Immature natural killer cell (primary cell): ENCODE data around the gene SP1. TPM values are rescaled to one million over a fixed set of nuclear protein-coding genes. Genes with fewer than 3 reads are reported as not detected.
"Not testable (repeated sequence)": the region's sequence is repeated elsewhere in the genome, so short reads cannot be mapped to it uniquely, and the experiment has no call there.

Source experiments
- DNase-seq, 3 donors: peaks; one replicate each; pipeline ENCODE4 v3.0.0; 2022; ENCODE audit warnings: mixed read lengths in 1 of 3
- H3K27ac Mint-ChIP-seq, 6 donors: one replicate each; pipeline ENCODE4 v1.8.0; 2020; ENCODE audit warnings: mixed read lengths in 6 of 6, mild to moderate bottlenecking in 5 of 6, inconsistent platforms in 4 of 6, moderate library complexity in 3 of 6
- H3K27me3 Mint-ChIP-seq, 3 donors: one replicate each; pipeline ENCODE4 v1.8.0; 2020 to 2021; ENCODE audit warnings: low read depth in 3 of 3, mild to moderate bottlenecking in 3 of 3, mixed read lengths in 3 of 3, moderate library complexity in 3 of 3, inconsistent platforms in 1 of 3
- H3K36me3 Mint-ChIP-seq, 3 donors: one replicate each; pipeline ENCODE4 v1.8.0; 2020; ENCODE audit warnings: mixed read lengths in 3 of 3, inconsistent platforms in 2 of 3, mild to moderate bottlenecking in 2 of 3
- H3K4me1 Mint-ChIP-seq, 2 donors: one replicate each; pipeline ENCODE4 v1.8.0; 2020; ENCODE audit warnings: inconsistent platforms in 2 of 2, mild to moderate bottlenecking in 2 of 2, mixed read lengths in 2 of 2, moderate library complexity in 1 of 2
- H3K4me3 Mint-ChIP-seq, 5 donors: one replicate each; pipeline ENCODE4 v1.8.0; 2020; ENCODE audit warnings: mild to moderate bottlenecking in 5 of 5, mixed read lengths in 5 of 5, inconsistent platforms in 3 of 5, moderate library complexity in 3 of 5
- H3K9me3 Mint-ChIP-seq, 6 donors: one replicate each; pipeline ENCODE4 v1.8.0; 2020; ENCODE audit warnings: mild to moderate bottlenecking in 6 of 6, mixed read lengths in 6 of 6, inconsistent platforms in 4 of 6, moderate library complexity in 3 of 6
- polyA plus RNA-seq, 3 donors: library from polyadenylated mRNA; unstranded; fragments of 300-500 nt; fragmentation: Illumina TruSeq; gene quantifications; one replicate each; pipeline ENCODE4 v1.2.3, GENCODE V29; 2021

The SP1 gene
- polyA plus RNA-seq, 3 donors from 2014 or later: 3.4 to 12.2 (median 4.8) TPM

DNA sequence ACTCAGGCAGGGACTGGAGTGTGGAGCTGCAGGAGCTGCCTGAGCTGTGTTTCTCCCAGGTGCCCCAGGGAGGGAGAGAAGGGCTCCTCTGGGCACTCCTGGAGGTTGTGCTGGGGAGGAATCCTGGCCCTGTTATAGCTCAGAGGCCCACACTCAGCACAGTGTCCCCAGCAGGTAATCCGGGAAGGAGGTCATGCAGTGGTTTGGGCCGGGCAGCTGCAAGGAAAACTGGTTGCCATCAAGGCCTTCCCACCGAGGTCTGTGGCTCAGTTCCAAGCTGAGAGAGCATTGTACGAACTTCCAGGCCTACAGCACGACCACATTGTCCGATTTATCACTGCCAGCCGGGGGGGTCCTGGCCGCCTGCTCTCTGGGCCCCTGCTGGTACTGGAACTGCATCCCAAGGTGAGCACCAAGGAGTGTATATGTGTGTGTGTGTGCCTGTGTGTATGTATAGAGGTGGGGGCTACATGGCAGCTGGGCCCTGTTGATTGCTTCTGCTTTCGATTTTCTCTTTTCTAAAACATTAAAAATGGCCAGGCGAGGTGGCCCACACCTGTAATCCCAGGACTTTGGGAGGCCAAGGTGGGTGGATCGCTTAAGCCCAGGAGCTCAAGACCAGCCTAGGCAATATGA, 45.7 kb downstream of the SP1 start:
- H3K9me3 Mint-ChIP-seq: no peaks in the 10 kb centered on the region
- no peak overlapping the region for H3K4me3 Mint-ChIP-seq
- DNase-seq: no peak
- H3K36me3 Mint-ChIP-seq: no peaks in the 10 kb centered on the region
- H3K27me3 Mint-ChIP-seq: peaks cover 0 to 2% (median 0%) of the 10 kb centered on the region in 3 donors
- no peak overlapping the region for H3K27ac Mint-ChIP-seq
- H3K4me1 Mint-ChIP-seq: peaks cover 5 to 6% of the 10 kb centered on the region in 2 donors

DNA sequence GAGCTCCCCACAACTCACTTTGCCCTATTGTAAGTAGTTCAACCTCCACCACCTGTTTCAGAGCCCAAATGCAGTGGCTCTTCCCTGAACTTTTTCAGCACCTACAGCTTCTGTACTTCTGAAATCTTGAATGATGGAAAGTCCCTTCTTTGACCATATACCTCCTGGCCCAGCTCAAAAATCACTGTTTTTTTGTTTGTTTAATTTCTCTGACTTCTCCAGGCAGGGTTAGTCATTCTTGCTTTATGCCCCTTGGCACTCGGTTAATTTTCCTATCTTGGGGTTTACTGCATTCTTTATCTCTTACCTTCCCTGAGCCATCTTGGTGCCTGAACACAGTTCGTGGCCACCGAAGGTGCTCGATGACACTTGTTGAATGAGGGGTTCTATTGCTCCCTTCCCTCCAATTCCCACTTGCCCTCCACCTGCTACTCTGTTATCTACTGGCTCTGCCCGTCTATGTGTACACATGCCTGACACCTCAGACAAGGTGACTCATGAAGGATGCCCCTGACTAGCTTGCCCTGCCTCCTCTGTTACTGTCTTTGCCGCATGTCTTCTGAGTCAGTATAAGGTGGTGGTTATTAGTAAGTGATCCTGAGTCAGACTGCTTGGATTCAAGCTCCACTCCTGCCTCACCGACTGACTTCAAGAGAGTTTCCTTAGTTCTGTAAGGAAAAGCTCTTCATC, 48.1 kb downstream of the SP1 start:
- Mint-ChIP-seq H3K4me3 (no peak overlapping the region), H3K27ac (peak overlapping the region in 1 of 6 donors; percentile 12), H3K9me3 (no peaks in the 10 kb centered on the region), H3K36me3 (no peaks in the 10 kb centered on the region), H3K27me3 (peaks cover 0 to 2% (median 0%) of the 10 kb centered on the region in 3 donors), H3K4me1 (no peaks in the 10 kb centered on the region)
- no peak for DNase-seq

DNA sequence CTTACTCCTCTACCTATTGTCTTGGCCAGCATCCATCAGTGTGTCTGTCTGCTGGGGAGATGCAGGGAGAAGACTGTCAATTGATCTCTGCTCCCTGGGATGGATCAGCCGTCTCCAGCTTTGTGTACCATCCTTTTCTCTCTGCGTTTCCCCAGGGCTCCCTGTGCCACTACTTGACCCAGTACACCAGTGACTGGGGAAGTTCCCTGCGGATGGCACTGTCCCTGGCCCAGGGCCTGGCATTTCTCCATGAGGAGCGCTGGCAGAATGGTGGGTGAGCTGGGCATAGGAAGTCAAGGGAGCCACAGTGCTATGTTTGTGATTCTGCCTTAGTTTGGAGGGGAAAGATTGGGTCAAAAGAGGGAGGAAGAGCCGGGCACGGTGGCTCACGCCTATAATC, 48.8 kb downstream of the SP1 start:
- no peak overlapping the region for H3K27ac Mint-ChIP-seq
- no peaks in the 10 kb centered on the region for H3K4me1 Mint-ChIP-seq
- no peak for DNase-seq
- peaks cover 0 to 2% (median 0%) of the 10 kb centered on the region in 3 donors for H3K27me3 Mint-ChIP-seq
- H3K36me3 Mint-ChIP-seq: no peaks in the 10 kb centered on the region
- no peaks in the 10 kb centered on the region for H3K9me3 Mint-ChIP-seq
- H3K4me3 Mint-ChIP-seq: no peak overlapping the region

DNA sequence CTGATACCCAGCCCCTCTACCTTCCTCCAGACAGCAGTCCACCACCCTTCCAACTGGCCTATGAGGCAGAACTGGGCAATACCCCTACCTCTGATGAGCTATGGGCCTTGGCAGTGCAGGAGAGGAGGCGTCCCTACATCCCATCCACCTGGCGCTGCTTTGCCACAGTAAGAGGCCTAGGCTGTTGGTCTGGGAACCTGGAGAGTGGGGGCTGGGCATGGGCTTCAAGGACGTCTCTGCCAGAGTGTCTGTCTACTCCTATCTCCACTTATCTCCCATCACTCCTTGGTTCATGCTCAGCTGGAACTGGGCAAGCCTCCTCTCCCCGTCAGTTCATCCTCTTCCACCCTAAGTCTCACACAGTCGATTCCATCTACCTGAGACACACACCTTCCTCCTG, 50.1 kb downstream of the SP1 start:
- no peaks in the 10 kb centered on the region for H3K36me3 Mint-ChIP-seq
- H3K4me1 Mint-ChIP-seq: no peaks in the 10 kb centered on the region
- H3K9me3 Mint-ChIP-seq: no peaks in the 10 kb centered on the region
- H3K27me3 Mint-ChIP-seq: peaks cover 0 to 2% (median 0%) of the 10 kb centered on the region in 3 donors
- H3K27ac Mint-ChIP-seq: no peak overlapping the region
- DNase-seq: no peak
- no peak overlapping the region for H3K4me3 Mint-ChIP-seq

DNA sequence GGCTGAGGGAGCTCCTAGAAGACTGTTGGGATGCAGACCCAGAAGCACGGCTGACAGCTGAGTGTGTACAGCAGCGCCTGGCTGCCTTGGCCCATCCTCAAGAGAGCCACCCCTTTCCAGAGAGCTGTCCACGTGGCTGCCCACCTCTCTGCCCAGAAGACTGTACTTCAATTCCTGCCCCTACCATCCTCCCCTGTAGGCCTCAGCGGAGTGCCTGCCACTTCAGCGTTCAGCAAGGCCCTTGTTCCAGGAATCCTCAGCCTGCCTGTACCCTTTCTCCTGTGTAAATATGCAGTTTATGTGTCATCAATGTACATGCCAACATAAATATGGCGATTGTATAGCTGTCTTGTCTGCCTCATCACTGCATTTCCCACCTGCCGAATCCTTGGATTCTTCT, 51.2 kb downstream of the SP1 start:
- H3K27me3 Mint-ChIP-seq: peaks cover 0 to 3% (median 0%) of the 10 kb centered on the region in 3 donors
- no peak for DNase-seq
- no peak overlapping the region for H3K4me3 Mint-ChIP-seq
- no peaks in the 10 kb centered on the region for H3K9me3 Mint-ChIP-seq
- no peak overlapping the region for H3K27ac Mint-ChIP-seq
- no peaks in the 10 kb centered on the region for H3K4me1 Mint-ChIP-seq
- no peaks in the 10 kb centered on the region for H3K36me3 Mint-ChIP-seq

DNA sequence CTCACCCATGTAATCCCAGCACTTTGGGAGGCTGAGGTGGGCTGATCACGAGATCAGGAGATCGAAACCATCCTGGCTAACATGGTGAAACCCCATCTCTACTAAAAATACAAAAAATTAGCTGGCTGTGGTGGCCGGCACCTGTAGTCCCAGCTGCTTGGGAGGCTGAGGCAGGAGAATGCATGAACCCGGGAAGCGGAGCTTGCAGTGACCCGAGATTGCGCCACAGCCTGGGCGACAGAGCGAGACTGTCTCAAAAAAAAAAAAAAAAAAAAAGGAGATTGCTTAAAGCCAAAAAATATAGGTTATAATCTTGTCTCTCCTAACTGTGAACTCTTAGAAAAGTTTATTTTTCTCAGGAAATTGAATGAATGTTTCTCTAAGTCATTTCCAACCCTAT, 55.4 kb downstream of the SP1 start:
- DNase-seq, H3K36me3 Mint-ChIP-seq, H3K4me3 Mint-ChIP-seq, H3K4me1 Mint-ChIP-seq, H3K27ac Mint-ChIP-seq, H3K27me3 Mint-ChIP-seq, H3K9me3 Mint-ChIP-seq: not testable (repeated sequence)

DNA sequence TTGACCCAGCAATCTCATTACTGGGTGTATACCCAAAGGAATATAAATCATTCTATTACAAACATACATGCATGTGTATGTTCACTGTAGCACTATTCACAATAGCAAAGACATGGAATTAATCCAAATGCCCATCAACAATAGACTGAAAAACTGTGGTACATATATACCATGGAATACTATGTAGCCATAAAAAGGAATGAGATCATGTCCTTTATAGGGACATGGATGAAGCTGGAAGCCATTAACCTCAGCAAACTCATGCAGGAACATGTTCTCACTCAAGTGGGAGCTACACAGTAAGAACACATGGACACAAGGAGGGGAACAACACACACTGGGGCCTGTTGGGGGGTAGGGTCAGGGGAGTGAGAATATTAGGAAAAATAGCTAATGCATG, 59.6 kb downstream of the SP1 start:
- not testable (repeated sequence) for DNase-seq, H3K9me3 Mint-ChIP-seq, H3K27me3 Mint-ChIP-seq, H3K36me3 Mint-ChIP-seq
- Mint-ChIP-seq H3K27ac (peak overlapping the region in 1 of 6 donors; percentile 73), H3K4me3 (peak overlapping the region; percentile 5 to 71 (median 41)), H3K4me1 (peaks cover 33 to 37% of the 10 kb centered on the region in 2 donors)

DNA sequence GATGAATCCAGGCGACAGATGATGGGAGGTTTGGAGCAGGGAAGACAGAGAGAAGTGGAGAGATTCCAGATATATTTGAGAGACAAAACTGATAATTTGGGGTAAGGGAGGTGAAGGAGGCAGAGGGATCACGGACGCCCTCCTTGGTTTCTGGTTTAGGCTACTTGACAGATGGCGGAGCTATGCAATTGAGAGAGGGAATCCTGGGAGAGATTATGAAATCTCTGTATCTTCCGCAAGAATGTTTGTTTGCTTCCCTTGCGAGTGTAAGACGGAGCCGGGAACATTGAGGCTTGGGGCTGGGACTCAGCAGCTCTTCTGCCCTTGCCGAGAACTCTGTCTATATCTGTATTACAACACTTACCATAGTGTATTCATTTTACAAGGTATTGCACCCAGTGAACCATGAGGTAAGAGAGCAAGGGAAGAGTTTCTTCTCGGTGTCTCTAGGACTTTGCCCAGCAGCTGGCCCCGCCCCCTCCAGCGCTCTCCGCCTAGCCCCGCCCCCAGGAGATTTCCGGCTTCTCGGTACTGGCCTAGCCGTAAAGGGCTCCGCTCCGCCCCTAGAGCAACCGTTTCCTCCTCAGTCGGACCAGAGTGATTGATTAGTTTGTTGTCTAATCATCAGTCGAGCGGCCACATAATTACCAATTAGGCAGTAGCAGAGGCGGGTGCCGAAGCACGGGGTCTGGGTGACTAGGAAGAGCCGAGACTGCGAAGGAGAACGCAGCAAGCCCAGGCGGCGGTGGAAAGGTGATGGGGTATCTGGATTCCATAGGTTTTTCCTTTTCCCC, 61.3 kb downstream of the SP1 start, which contains the start of gene PRR13:
TSS of gene PRR13 (plus strand) at position 695 of the 794 bp plus-strand sequence. CDS start 981 bp downstream, outside the sequence.
- peak; percentile 95 to 98 (median 97) for DNase-seq
- Mint-ChIP-seq H3K9me3 (no peaks in the 10 kb centered on the region), H3K4me3 (peak within 1 kb of the TSS; percentile 92 to 99 (median 96)), H3K4me1 (peaks cover 43 to 54% of the 10 kb centered on the region in 2 donors), H3K27me3 (peaks cover 0 to 7% (median 0%) of the 10 kb centered on the region in 3 donors), H3K27ac (peak within 1 kb of the TSS; percentile 89 to 97 (median 94)), H3K36me3 (peaks cover 3 to 14% (median 5%) of the 10 kb centered on the region in 3 donors)

DNA sequence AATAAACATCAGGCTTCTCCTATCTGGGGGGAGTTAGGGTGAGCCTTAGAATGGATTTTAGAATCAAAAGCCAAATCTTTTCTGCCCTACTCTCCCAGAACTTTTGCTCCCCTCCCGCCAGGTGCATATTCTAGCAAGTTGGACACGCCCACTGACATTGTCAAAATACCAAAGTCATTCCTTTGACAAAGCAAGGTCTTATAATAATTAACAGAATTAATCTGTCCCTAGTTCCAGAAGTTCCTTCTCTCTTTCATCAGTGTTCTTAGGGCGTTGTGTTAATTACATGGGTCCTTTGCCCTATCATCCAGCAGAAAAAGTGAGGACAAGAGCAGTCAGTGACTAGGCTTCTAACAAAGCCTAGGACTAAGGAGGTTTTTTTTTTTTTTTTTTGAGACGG, 64.0 kb downstream of the SP1 start:
- H3K4me1 Mint-ChIP-seq: peaks cover 48 to 59% of the 10 kb centered on the region in 2 donors
- peak overlapping the region; percentile 40 to 60 (median 58) for H3K4me3 Mint-ChIP-seq
- H3K27me3 Mint-ChIP-seq: peaks cover 0 to 7% (median 0%) of the 10 kb centered on the region in 3 donors
- no peaks in the 10 kb centered on the region for H3K9me3 Mint-ChIP-seq
- H3K27ac Mint-ChIP-seq: peak overlapping the region in 5 of 6 donors; percentile 38 to 62 (median 57)
- H3K36me3 Mint-ChIP-seq: peaks cover 3 to 18% (median 5%) of the 10 kb centered on the region in 3 donors
- no peak for DNase-seq

DNA sequence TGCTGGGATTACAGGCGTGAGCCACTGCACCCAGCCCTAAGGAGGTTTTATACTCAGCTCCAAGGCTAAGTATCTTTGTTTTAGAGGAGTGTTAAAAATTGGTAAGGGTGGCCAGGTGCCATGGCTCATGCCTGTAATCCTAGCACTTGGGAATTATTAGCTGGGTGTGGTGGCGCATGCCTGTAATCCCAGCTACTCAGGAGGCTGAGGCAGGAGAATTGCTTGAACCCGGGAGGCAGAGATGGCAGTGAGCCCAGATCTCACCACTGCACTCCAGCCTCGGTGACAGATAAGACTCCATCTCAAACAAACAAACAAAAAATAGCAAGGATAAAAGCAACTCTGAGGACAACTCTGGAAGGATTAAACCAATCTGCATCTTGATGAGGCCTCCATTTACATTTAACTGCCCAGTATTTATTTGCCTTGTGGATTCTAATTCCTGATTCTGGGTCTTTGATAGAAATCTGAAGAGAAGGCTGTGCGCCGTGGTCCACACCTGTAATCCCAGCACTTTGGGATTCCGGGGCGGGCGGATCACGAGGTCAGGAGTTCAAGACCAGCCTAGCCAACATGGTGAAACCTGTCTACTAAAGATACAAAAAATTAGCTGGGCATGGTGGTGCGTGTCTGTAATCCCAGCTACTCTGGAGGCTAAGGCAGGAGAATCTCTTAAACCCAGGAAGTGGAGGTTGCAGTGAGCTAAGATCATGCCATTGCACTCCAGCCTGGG, 64.8 kb downstream of the SP1 start:
- peak overlapping the region in 3 of 6 donors; percentile 9 to 35 (median 13) for H3K27ac Mint-ChIP-seq
- peak overlapping the region in 1 of 5 donors; percentile 38 for H3K4me3 Mint-ChIP-seq
- peaks cover 3 to 18% (median 5%) of the 10 kb centered on the region in 3 donors for H3K36me3 Mint-ChIP-seq
- DNase-seq, H3K27me3 Mint-ChIP-seq, H3K9me3 Mint-ChIP-seq: not testable (repeated sequence)
- peaks cover 48 to 59% of the 10 kb centered on the region in 2 donors for H3K4me1 Mint-ChIP-seq

DNA sequence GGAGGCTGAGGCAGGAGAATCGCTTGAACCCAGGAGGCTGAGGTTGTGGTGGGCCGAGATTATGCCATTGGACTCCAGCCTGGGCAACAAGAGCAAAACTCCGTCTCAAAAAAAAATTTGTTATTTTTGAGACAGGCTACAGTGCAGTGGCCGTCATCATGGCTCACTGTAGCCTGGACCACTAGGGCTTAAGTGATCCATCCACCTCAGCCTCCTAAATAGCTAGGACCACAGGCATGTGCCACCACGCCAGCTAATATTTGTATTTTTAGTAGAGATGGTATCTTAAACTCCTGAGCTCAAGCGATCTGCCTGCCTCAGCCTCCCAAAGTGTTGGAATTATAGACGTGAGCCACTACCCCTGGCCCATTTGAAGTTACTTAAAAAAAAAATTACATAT, 71.0 kb downstream of the SP1 start:
- H3K4me3 Mint-ChIP-seq: no peak overlapping the region
- DNase-seq: no peak
- H3K36me3 Mint-ChIP-seq: peaks cover 11 to 19% (median 15%) of the 10 kb centered on the region in 3 donors
- H3K27me3 Mint-ChIP-seq: peaks cover 4 to 10% (median 7%) of the 10 kb centered on the region in 3 donors
- H3K27ac Mint-ChIP-seq: no peak overlapping the region
- H3K9me3 Mint-ChIP-seq: no peaks in the 10 kb centered on the region
- peaks cover 35 to 50% of the 10 kb centered on the region in 2 donors for H3K4me1 Mint-ChIP-seq

DNA sequence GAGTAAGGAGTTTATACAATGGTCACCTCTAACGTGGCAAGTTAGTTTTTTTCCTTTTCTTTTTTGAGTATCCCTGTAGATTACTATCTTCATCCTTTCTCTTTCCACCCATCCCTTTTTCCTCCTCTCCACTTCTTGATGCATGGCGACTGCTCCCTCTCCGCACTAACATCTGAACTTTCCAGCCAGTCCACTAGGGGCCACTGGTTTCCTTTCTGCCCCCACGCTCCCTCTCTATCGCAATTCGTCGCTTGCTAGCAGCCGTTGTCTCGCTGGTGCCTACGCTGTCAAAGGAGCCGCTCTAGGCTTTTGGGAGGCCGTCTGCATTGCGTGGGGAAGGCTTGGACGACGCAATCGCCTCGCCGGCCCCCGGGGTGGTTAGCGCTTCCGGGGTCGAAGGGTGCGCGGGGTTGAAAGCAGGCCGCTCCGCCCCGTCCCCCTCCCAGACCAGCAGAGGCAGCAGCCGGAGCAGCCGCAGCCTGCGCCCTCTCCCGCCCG, 71.7 kb downstream of the SP1 start, which contains the start of gene PCBP2:
TSS of gene PCBP2 (plus strand) at position 442 of the 498 bp plus-strand sequence. CDS start 2,699 bp downstream, outside the sequence.
- Mint-ChIP-seq H3K9me3 (no peaks in the 10 kb centered on the region), H3K4me3 (peak within 1 kb of the TSS; percentile 95 to 99 (median 99)), H3K27ac (peak within 1 kb of the TSS; percentile 61 to 99 (median 97)), H3K4me1 (peaks cover 29 to 45% of the 10 kb centered on the region in 2 donors), H3K27me3 (peaks cover 4 to 10% (median 7%) of the 10 kb centered on the region in 3 donors), H3K36me3 (peaks cover 12 to 23% (median 19%) of the 10 kb centered on the region in 3 donors)
- DNase-seq: peak; percentile 97 to 98 (median 98)
